HFF-Myc (cell line): ENCODE data around the gene NEBL.

ENCODE experiments used
- DNase-seq: peaks from one replicate; pipeline ENCODE4 v3.0.0-alpha.2; 2011; ENCODE audit warnings: low read depth; ENCODE audit errors: extremely low read depth
- H3K4me3 ChIP-seq: replicated peaks from 2 replicates; pipeline ENCODE4 v1.5.1; 2011; ENCODE audit warnings: low read depth, mild to moderate bottlenecking, control low read depth, low read length
- TF ChIP-seq, protein P1 (sequence below): IDR thresholded peaks from 2 replicates; pipeline ENCODE4 v1.5.1; 2012; ENCODE audit warnings: mild to moderate bottlenecking, low read depth, low read length, control low read depth; ENCODE audit errors: missing control alignments

NEBL gene

DNA sequence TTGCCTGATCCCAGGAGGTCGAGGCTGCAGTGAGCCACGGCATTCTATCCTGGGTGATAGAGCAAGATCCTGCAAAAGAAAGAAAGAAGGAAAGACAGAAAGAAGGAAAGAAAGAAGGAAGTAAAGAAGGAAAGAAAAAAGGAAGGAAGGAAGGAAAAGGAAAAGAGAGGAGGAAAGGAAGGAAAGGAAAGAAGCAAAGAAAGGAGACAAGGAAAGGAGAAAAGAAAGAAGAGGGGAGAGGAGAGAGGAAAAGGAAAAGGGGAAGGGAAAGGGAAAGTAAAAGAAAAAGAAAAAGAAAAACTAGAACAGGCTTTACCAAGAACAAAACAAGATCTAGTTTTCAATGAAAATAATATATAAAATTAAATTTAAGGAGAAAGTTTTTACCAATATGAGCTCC lies 15.0 kb downstream of the NEBL start:
- TF ChIP-seq, protein P1, sequence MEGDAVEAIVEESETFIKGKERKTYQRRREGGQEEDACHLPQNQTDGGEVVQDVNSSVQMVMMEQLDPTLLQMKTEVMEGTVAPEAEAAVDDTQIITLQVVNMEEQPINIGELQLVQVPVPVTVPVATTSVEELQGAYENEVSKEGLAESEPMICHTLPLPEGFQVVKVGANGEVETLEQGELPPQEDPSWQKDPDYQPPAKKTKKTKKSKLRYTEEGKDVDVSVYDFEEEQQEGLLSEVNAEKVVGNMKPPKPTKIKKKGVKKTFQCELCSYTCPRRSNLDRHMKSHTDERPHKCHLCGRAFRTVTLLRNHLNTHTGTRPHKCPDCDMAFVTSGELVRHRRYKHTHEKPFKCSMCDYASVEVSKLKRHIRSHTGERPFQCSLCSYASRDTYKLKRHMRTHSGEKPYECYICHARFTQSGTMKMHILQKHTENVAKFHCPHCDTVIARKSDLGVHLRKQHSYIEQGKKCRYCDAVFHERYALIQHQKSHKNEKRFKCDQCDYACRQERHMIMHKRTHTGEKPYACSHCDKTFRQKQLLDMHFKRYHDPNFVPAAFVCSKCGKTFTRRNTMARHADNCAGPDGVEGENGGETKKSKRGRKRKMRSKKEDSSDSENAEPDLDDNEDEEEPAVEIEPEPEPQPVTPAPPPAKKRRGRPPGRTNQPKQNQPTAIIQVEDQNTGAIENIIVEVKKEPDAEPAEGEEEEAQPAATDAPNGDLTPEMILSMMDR: no peak
- DNase-seq: no peak

DNA sequence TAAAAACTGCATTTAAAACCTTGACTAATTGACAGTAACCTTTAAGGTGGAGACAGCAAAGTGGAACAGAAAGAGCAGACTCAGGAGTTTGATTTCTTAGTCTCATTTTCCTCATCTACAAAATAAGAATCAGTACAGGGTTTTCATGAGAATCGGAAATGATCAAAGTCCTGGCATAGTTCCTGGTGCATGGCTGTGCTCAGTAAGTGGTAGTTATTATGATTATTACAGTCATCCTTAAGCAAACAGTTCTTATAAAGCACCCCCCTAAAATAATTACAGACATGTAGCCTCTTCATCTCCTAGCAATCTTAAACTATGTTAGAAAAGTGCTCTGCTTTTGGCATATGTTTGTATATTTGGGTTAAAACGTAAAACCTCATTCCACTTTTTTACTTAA lies 18.0 kb downstream of the NEBL start:
- H3K4me3 ChIP-seq: no peak overlapping the region
- no peak for DNase-seq
- TF ChIP-seq, protein P1: no peak

More for the DNA sequence above, 15.0 kb downstream of the NEBL start:
- H3K4me3 ChIP-seq: no peak overlapping the region

DNA sequence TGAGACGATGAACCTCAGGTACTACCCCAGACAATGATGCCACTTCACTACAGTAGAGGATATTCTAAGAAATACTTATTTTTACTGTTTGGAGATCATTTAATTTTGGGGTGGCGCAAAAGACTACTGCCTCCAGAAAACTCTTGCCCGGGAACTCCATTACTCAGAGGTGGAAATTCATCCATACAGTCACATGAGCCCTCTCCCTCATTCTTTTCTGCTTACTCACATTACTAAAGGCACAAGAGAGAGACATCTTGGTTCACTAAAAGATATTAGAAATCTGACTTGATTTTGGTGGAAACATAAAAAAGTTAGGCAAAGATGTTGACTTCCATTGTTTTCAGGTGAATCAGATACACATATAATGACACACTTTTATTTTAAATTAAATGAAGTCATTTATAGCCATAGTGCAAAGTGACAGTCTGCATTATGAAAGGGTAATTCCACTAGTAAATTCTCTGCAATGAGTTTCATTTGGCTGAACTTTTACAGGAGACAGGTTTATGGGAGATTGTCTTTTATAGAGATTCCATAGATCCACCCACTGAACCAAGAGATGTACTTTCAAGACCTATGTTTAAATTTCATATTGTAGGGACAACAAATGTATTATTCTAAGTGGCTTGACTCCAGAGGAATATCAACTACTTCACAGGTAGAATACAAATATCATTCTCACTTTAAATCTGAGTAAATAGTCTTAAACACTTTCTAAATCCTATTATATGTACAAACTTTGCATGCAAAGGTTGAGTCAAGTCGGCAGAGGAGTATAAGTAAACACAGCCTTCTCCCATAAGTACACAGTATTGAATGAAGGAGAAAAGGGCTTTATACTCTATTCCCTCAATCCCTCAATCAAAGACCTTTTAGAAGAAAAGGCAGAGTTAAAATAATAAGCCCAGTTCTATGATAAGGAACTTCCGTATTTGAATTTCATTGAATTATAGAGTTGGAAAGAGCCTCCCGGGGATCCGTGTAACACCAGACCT lies 18.8 kb downstream of the NEBL start:
- H3K4me3 ChIP-seq: no peak overlapping the region
- DNase-seq: no peak
- TF ChIP-seq, protein P1: no peak

DNA sequence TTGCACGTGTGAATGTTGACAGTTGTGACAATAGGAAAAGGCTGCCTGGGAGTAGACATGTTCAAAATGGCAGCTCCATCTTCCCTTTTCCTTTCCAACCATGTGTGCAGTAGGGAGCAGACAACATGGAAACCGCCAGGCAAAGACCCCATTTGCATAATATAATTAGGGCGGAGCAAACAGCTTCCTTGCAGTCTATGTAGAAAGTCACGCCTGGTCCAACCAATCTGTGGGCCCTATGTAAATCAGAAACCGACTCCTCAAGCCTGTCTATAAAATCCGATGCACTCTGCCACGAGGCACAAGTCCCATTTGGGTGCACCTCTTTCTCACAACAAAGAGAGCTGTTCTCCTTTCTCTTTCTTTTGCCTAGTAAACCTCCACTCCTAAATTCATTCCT lies 19.6 kb downstream of the NEBL start:
- TF ChIP-seq, protein P1: no peak
- no peak overlapping the region for H3K4me3 ChIP-seq
- DNase-seq: no peak

DNA sequence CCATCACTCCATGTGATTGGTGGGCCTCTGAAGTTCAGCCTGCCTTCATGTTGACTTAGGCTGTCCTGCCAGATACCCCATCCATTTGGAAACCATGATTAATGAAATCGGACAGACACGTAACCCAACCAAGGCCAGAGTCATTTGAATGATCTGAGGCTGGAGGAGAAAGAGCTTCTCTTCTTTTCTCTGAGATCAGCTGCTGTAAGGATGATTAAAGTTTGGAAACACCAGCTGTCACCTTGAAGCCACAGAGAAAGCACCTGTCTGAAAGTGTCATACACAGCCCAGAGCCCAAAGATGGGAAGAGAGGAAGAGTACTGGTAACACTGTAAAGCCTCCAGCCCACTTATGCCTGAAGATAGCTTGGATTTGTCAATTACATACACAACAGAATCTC lies 22.9 kb downstream of the NEBL start:
- TF ChIP-seq, protein P1: no peak
- no peak overlapping the region for H3K4me3 ChIP-seq
- no peak for DNase-seq

DNA sequence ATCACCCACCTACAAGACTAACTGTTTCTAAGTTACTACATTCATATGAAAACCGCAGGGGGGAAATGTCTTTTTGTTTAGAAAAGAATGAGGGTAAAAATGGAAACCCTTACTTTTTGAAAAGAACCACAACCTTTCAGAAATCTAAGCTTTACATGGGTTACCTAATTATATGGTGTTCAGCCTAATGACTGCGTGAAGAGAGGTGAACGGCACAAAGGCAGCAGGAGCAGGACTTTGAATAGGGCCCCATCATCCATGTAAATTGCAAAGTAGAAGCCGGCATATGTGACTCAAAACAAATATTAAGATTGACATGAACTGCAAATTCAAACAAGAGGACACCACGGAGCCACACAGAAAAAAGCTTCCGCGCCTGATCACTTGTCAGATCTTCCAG lies 25.1 kb downstream of the NEBL start:
- DNase-seq: no peak
- TF ChIP-seq, protein P1: no peak

More for the DNA sequence above, 25.1 kb downstream of the NEBL start:
- no peak overlapping the region for H3K4me3 ChIP-seq
